PC-3 (cell line): Measurements from ENCODE around the gene DNAH10. TPM values are rescaled to one million over a fixed set of nuclear protein-coding genes. Genes with fewer than 3 reads are reported as not detected.
A peak's percentile ranks its signal among the peaks of the same experiment; 100 is the strongest.

Source experiments
- ATAC-seq: fragments of 200-7000 bp; cut with Tn5 transposase; 2 replicates; pipeline ENCODE4 v1.9.1; 2020; ENCODE audit warnings: mild to moderate bottlenecking, moderate library complexity
- BruUV-seq: library from RNA; stranded (reverse); fragments of 400-500 nt; replicated peaks from 2 replicates; lab custom pipeline; 2021; lab: Mats Ljungman, UMichigan
- CTCF ChIA-PET: fragments of 300-600 bp; sonication (Branson Sonifier 250); formaldehyde crosslinking; loops from one replicate; lab custom pipeline; 2022; ENCODE audit warnings: antibody characterized with exemption; lab: Charles Lee
- POLR2A ChIA-PET: fragments of 300-600 bp; sonication (Branson Sonifier 250); formaldehyde crosslinking; loops from one replicate; lab custom pipeline; 2022; ENCODE audit warnings: antibody characterized with exemption; ENCODE audit not compliant: unreplicated experiment; lab: Charles Lee
- DNase-seq: peaks from one replicate; pipeline ENCODE4 v3.0.0-alpha.2; 2015
- H2AFZ ChIP-seq: fragments of 300-600 bp; sonication (generic); 2 replicates; pipeline ENCODE4 v1.6.0; 2016; ENCODE audit warnings: antibody characterized with exemption, low read length
- H3F3A ChIP-seq: fragments of 300-600 bp; sonication (generic); one replicate; pipeline ENCODE4 v1.6.0; 2017; ENCODE audit warnings: antibody characterized with exemption, low read length, control low read depth, mild to moderate bottlenecking; ENCODE audit not compliant: unreplicated experiment
- H3K27ac ChIP-seq: fragments of 300-600 bp; sonication (generic); 2 replicates; pipeline ENCODE4 v1.5.1; 2016; ENCODE audit warnings: mild to moderate bottlenecking, low read length
- H3K27me3 ChIP-seq: fragments of 300-600 bp; sonication (generic); 2 replicates; pipeline ENCODE4 v1.6.1; 2016; ENCODE audit warnings: low read length, mixed read lengths
- H3K36me3 ChIP-seq: fragments of 300-600 bp; sonication (generic); 2 replicates; pipeline ENCODE4 v1.6.1; 2016; ENCODE audit warnings: low read depth, mixed run types, low read length, mixed read lengths
- H3K4me1 ChIP-seq: fragments of 300-600 bp; sonication (generic); 2 replicates; pipeline ENCODE4 v1.5.1; 2016; ENCODE audit warnings: low read length; ENCODE audit not compliant: insufficient read depth
- H3K4me2 ChIP-seq: fragments of 300-600 bp; sonication (generic); 2 replicates; pipeline ENCODE4 v1.6.0; 2016; ENCODE audit warnings: low read length
- H3K4me3 ChIP-seq: fragments of 300-600 bp; sonication (generic); 2 replicates; pipeline ENCODE4 v1.5.1; 2016; ENCODE audit warnings: mild to moderate bottlenecking, low read length, mixed read lengths
- H3K79me2 ChIP-seq: fragments of 300-600 bp; sonication (generic); 2 replicates; pipeline ENCODE4 v1.6.1; 2017; ENCODE audit warnings: low read length, mixed read lengths
- H3K9ac ChIP-seq: fragments of 300-600 bp; sonication (generic); 2 replicates; pipeline ENCODE4 v1.6.0; 2016; ENCODE audit warnings: mild to moderate bottlenecking, low read length
- H3K9me2 ChIP-seq: fragments of 300-600 bp; sonication (generic); replicated peaks from 2 replicates; pipeline ENCODE4 v1.6.1; 2016; ENCODE audit warnings: mixed run types, low read length, mixed read lengths
- H3K9me3 ChIP-seq: fragments of 300-600 bp; sonication (generic); 2 replicates; pipeline ENCODE4 v1.6.1; 2016; ENCODE audit warnings: low read length, mixed read lengths
- H4K20me1 ChIP-seq: fragments of 300-600 bp; sonication (generic); 2 replicates; pipeline ENCODE4 v1.6.1; 2016; ENCODE audit warnings: low read length, mixed read lengths
- CTCF ChIP-seq: fragments of 300-600 bp; sonication (generic); conservative IDR thresholded peaks from 2 replicates; pipeline ENCODE4 v1.5.1; 2017; ENCODE audit warnings: antibody characterized with exemption, low read depth, mild to moderate bottlenecking, low read length
- EZH2 ChIP-seq: fragments of 300-600 bp; sonication (generic); IDR thresholded peaks from one replicate; pipeline ENCODE4 v1.6.1; 2017; ENCODE audit warnings: antibody characterized with exemption, mild to moderate bottlenecking, low read length; ENCODE audit not compliant: unreplicated experiment
- EZH2phosphoT487 ChIP-seq: fragments of 300-600 bp; sonication (generic); IDR thresholded peaks from 2 replicates; pipeline ENCODE4 v1.6.1; 2018; ENCODE audit warnings: mild to moderate bottlenecking, antibody characterized with exemption, low read length, borderline replicate concordance
- intact Hi-C: fragments of 100-400 bp; cut with micrococcal nuclease; formaldehyde crosslinking; loops from 2 replicates; pipeline ENCODE4 v1.9.0; 2023
- total RNA-seq: library from RNA; depleted of rRNA; stranded (reverse); fragments of >200 nt; gene quantifications from 2 replicates; pipeline ENCODE4 v1.2.3, GENCODE V29; 2014

DNAH10 gene
- total RNA-seq, 1 experiment from 2014 or later, result 0.15 TPM

- Histone ChIP-seq H3K36me3 (no peaks in the 10 kb centered on the region), H3K4me3 (no peak overlapping the region), H3F3A (no peaks in the 10 kb centered on the region), H3K27me3 (no peaks in the 10 kb centered on the region), H3K79me2 (no peaks in the 10 kb centered on the region), H4K20me1 (no peaks in the 10 kb centered on the region), H2AFZ (no peak overlapping the region), H3K4me1 (no peaks in the 10 kb centered on the region), H3K9me3 (no peaks in the 10 kb centered on the region), H3K4me2 (no peak overlapping the region), H3K9ac (no peak overlapping the region), H3K9me2 (no peaks in the 10 kb centered on the region), H3K27ac (no peak overlapping the region)
- DNase-seq (peak; percentile 72), ATAC-seq (peak; percentile 62)
- POLR2A ChIA-PET, result no interaction called here
- CTCF ChIA-PET, result interaction anchor here (0.6 kb wide), 1 partner anchor 235 kb away, joined by 3 read pairs; no protein-coding TSS in a partner anchor
- TF ChIP-seq CTCF, result peak; percentile 76
- no peak for TF ChIP-seq EZH2phosphoT487
- no TSS peak for BruUV-seq
- intact Hi-C loops, result loop anchor here (1.0 to 5.0 kb wide), 3 partner anchors 106 to 231 kb away; no protein-coding TSS in a partner anchor
Measured at GRCh38 chr12:123801573-123802178, 39.6 kb downstream of the DNAH10 start.

- CTCF ChIA-PET, result no interaction called here
- Histone ChIP-seq H3K9me3 (no peaks in the 10 kb centered on the region), H3K4me1 (no peaks in the 10 kb centered on the region), H3K9ac (no peak overlapping the region), H3K79me2 (no peaks in the 10 kb centered on the region), H3K27ac (no peak overlapping the region), H3K4me3 (no peak overlapping the region), H3K9me2 (no peaks in the 10 kb centered on the region), H3K4me2 (no peak overlapping the region), H3K36me3 (no peaks in the 10 kb centered on the region), H3F3A (no peaks in the 10 kb centered on the region), H2AFZ (no peak overlapping the region), H3K27me3 (no peaks in the 10 kb centered on the region), H4K20me1 (no peaks in the 10 kb centered on the region)
- TF ChIP-seq CTCF (no peak), EZH2phosphoT487 (no peak), EZH2 (no peak)
- intact Hi-C loops, result no loop called here
- POLR2A ChIA-PET, result no interaction called here
- BruUV-seq, result no TSS peak
- DNase-seq (no peak), ATAC-seq (no peak)
Measured at GRCh38 chr12:123805173-123805572, 43.1 kb downstream of the DNAH10 start.

- intact Hi-C loops, result no loop called here
- H3F3A ChIP-seq, result no peaks in the 10 kb centered on the region
Measured at GRCh38 chr12:123807002-123807401, 44.9 kb downstream of the DNAH10 start.

More at GRCh38 chr12:123807002-123807401, 44.9 kb downstream of the DNAH10 start:
- Histone ChIP-seq H3K4me1 (no peaks in the 10 kb centered on the region), H3K79me2 (no peaks in the 10 kb centered on the region), H3K4me3 (no peak overlapping the region), H3K27ac (no peak overlapping the region), H3K9me2 (no peaks in the 10 kb centered on the region), H4K20me1 (no peaks in the 10 kb centered on the region), H3K9me3 (no peaks in the 10 kb centered on the region), H2AFZ (no peak overlapping the region), H3K27me3 (no peaks in the 10 kb centered on the region), H3K36me3 (no peaks in the 10 kb centered on the region), H3K4me2 (no peak overlapping the region), H3K9ac (no peak overlapping the region)
- TF ChIP-seq EZH2phosphoT487, result no peak
- no peak for TF ChIP-seq EZH2
- TF ChIP-seq CTCF, result no peak
- ChIA-PET POLR2A (no interaction called here), CTCF (no interaction called here)
- no peak for DNase-seq
- ATAC-seq, result no peak
- BruUV-seq, result no TSS peak
